GM18861 (cell line): ENCODE results near the gene NRXN3.

Experiments used
- ATAC-seq: cut with Tn5 transposase; IDR thresholded peaks from one replicate; pipeline ENCODE4 v1.9.1; 2021; ENCODE audit not compliant: unreplicated experiment

The NRXN3 gene

DNA sequence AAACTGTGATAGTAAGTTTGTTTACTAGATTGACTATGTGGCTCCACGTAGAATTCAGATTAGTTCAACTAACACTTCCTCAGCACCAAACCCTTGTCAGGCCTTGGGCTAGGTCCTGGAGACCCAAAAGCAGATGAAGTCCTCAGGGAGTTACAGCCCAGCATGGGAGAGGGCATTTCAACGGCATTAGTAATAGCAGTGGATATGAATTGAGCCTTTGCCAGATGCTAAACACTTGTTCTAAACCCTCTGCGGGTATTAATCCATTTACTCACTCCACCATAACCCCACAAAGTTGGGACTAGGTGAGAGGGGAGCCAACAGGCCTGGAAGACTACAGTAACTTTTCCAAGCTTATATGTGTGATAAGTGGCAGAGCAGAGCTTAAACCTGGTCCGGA, 1326.5 kb downstream of the NRXN3 start:
- no peak for ATAC-seq

DNA sequence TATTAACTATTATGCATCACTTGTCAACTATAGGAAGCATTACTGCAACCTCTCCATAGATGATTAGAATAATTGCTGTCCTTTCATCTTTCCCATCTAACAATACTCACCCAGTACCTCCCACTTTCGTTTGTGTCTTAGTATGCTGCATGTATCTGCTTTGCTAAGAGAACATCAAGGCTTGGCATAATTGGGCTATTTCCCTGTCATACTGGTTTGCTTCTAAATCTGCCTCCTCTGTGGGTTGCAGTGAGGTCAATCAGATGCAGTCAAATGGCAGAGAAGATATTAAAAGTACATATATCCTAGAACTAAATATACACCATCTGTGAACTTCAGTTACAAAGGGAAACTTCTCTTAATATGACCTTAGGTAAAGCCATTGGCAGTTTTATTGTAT, 1330.3 kb downstream of the NRXN3 start:
- ATAC-seq, result no peak

DNA sequence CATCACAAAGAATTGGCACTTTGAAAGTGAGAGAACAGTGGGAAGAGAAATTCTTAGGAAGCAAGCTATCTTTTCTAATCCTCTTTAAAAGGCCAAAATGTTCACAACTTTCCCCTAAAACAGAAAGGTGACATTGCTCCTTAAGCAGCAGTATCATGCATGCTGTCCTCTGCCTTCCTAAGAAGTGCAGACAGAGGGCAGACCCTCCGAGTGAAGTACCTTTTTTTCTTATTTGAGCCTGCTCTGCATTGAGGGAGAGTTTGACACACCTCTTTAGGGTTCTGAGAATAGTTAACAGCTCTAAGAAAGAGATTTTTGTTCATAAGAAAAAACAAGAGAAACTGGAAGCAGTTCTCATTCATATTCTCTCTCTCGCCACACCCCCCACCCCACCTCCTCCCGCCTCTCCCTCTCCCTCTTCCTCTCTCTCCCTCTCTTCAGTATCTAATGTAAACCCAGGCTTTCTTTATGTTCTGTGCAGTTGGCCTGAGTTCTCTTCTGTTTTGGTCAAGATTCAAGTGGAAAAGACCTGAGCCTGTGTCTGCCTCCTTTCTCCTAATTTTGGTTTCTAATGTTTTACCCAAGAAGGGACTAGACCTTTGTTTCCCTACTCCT, 1332.1 kb downstream of the NRXN3 start:
- ATAC-seq, result no peak

DNA sequence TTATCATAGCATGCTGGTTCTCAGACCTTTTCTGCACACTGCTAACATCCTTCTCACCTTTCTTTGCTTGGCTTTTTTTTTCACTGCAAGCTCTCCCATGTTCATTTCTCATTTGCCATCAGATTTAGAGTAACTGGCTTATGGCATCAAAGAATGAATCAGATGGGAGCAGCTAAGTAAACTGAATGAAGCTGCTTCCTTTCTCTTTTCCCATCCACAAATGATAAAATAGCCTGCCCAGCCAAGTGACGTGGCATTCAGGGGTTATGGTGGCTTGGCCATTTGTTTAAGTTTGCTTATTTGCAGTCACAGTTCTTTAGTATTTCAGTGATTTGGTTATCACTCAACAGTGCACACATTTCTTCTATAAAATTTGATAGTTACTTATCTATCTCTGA, 1332.6 kb downstream of the NRXN3 start:
- ATAC-seq, result no peak

DNA sequence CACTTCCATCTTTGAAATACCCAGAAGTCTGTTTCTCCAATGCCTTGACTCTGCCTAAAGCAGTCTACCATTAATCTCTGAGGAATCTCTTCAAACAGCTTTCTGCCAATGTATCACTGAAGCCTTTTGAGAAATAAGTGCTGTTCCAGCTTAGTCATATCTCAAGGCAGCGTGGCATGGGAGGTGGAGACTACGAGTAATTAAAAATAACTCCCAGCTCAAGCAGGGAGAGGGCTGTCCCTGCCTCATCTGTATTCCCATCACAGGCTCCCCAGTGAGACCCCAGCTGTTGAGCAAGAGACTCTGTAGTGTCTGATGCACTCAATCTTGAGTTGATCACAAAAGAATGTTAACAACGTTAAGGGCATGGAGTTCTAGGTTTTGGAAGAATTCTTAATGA, 1340.5 kb downstream of the NRXN3 start:
- ATAC-seq, result no peak

DNA sequence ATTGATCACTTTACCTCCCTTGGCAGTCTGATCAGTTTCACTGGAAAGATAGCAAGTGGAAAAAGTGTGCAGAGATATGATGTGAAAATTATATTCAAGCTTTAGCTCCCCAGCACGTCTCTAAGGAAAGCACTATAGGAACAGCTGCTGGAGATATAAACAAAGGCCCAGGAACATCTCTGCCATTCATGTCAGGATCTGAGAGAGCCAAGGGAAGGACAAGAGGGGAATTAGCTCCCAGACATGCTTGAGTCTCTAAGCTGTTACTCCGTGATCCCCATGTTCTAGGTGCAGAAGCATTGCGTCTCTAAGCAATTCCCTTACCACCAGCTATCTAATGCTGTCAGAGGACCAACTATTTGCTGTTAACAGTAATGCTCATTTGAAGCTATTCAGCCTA, 1341.0 kb downstream of the NRXN3 start:
- no peak for ATAC-seq

DNA sequence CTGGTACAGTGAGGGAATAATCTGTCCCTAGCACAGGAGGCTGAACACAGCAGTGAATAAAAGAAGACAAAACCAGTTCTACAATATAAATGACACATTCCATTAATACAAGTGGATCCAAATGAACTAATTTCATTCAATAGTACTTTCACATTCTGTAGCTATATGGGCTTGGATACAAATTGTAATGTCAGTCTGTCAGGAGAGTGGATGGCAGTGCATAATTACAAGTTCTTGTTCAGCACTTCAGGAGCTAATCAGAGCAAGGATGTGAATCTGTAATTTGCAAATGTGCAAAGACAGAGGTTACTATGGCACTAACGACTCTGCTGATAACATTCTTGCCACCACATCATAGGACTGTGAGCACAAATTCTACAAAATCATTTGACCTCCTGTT, 1343.3 kb downstream of the NRXN3 start:
- no peak for ATAC-seq

DNA sequence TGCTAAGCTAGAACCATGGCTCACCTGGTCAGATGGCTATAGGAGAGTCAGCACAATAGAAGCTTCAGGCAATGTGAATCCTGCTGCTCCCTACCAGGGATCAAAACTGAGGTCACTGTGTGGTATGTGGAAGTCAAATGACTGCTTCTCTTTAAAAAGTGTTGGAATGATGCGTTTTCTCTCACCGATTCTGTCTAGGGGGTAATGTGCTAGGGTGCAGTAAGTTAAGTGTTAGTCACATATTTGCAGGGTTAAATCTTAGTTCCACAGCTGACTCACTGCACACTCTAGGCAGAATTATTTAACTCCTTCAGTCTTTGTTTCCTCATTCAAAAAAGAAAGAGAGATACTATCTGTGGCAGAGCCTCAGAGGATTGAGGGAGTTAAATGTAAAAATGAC, 1344.5 kb downstream of the NRXN3 start:
- no peak for ATAC-seq

DNA sequence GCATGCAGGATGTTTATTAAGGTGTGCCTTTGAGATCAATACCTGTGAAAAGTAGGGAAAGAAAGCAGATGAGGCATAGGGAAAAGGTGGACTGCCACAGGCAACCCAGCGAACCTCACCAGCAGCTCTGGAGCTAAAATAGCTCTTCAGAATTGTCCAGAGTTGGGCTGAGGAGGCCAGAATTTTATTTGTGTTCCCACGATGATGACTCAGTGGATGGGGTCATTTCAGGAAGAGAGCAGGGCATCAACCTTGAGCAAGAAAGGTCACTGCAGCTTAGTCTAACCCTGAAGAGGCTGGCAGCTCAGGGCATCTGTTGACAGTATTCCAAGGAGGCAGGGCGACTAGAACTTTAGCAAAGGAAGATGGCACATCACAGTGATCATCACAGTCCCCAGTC, 1345.0 kb downstream of the NRXN3 start:
- ATAC-seq, result no peak

DNA sequence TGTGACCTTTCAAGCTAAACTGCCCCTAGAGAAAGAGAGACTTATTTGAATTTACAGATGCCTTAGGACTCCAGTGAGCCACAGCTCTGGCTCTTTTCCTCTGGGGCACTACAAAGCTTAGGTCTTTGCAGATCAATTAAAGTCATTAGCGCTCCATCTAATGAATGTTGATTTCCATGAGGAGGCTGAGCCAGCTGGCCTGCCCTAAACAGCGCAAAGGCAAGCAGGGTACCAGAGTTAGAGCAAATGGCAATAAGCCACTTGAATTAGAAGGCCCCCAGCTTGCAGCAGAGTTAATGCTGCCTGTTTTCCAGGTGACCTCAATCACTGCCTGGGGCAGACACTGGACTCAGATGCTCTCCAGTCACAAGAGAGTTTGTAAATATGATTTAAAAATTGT, 1345.8 kb downstream of the NRXN3 start:
- no peak for ATAC-seq

DNA sequence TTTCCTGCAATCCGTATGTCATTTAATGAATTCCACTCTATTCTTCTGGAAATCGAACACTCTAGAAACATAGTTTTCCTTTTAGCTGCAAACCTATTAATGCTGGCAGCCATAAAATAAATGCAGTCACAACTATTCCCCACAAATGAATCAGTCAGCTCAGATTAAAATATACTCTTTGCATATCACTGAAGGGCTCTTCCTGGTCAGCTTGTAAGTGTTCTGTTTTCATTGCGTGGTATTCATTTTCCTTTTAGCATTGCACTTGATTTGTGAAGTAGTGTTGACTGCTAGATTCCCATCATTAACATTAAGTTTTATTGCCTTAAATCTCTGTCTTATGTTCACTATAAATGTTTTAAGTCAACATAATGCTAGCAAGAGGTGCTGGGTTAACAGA, 1355.2 kb downstream of the NRXN3 start:
- no peak for ATAC-seq

DNA sequence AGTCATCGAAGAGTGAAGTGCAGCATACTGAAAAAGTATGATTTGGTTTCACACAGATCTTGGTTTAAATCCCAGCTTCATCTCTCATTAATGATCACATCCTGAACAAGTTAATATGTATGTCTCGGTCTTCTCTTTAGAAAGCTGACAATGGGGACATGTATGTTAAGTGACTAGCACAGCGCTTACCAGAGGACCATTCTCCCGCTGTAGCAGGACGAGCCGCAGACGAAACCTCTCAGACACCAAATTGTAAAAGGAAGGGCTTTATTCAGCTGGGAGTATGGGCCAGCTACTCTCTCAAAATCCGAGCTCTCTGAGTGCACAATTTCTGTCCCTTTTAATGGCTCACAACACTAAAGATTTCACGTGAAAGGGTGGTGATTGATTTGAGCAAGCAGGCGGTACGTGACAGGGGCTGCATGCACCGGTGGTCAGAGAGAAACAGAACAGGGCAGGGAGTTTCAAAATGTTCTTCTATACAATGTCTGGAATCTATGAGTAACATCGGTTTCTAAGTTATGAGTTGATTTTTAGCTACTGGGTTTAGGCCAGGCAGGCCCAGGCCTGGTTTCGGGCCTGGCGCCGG, 1358.7 kb downstream of the NRXN3 start:
- ATAC-seq, result no peak

DNA sequence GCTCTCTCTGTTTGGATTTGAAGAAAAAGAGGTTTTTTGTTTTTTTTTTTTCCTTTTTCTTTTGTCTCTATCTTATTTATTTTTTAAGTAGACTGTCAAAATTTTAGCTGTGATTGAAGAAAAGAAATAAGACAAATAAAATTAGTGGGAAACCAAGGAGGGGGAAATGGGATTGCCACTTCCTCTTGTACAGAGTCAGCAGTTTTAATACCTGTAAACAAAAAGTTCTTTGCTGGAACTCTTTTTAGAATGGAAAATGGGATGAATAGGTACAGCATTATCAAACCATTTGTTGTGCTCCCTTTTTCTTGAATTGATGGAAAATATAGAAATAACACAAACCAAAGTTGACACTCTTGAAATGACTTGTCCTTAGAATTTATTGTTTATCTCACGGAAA, 1360.4 kb downstream of the NRXN3 start:
- ATAC-seq, result no peak

DNA sequence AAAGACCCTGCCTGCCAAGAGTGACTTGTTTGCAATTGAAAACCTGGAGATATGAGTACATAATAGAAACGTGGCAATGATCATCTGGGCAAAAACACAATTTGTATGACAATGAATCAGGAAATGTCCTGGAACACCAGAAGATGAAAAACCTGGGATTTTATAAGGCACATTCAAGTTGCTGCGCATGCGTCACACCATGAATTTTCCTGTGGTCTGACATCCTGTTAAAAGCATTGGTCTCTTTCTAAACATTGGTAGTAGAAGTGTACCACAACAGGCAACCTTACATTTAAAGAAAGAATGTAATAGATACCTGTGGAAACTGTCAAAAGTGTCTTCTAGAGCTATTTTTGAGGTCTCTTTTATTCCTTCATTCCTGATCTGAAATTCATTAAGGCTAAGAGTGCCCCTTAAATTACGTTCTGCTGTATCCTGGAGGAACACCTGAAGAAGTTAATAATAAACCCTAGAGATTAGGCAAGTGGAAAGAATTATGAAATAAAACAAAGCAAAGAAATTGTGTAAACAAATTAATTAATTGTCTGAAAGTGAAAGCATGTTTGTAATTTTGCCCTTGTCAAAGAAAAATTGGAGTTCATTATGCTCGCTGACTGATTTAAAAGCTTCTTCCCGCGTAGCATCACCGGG, 1364.7 kb downstream of the NRXN3 start:
- no peak for ATAC-seq

DNA sequence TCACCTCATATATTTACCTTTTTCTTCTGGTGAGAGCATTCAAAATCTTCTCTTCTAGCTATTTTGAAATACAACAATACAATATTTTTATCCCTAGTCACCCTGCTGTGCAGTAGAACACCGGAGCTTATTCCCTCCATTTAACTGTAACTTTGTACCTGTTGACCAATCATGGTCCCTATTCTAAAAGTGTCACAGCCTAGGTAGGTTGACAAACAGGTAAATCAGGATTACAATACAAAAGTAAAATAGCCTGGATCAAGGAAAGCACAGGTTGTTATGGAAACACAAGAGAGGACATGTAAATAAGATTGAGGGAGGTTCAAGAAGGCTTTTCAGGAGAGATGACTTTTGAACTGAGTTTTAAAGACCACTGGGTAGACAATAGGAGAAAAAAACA, 1370.2 kb downstream of the NRXN3 start:
- no peak for ATAC-seq

DNA sequence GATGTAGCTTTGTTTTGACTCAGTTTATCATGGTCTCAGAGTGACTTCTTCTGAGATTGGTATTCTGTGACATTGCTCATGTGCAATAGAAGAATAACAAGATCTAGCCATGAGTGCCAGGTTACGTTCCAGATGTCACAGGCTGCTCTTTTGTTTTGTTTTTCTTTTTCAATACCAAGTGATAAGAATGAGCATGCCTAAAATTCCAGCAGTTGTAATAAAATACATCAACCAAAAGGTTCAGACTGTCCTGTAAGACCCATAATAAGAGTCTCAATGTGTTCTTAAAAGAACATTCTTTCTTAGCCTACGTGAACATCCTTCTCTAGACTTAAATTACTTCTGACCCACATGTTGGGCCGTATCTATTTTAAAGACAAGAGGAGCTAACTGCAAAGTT, 1371.9 kb downstream of the NRXN3 start:
- ATAC-seq, result no peak

DNA sequence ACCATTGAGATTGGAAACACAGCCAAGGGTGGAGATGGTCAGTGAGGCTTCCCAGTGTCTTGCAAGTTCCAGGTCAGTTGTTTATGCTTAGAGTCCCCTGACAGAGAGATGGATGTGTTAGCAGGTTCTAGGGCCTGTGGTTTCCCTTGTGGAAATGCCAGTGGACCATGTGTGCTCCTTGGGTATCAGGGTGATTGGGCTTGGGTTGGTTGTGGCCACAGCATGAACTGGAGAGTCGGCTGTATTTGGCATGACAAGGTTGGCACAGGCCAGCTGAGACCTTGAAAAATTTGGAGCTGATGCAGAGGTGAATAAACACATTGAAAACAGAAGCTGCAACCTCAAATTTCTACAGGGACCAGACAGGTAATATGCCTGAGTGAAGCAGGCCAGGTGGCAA, 1373.2 kb downstream of the NRXN3 start:
- ATAC-seq, result no peak

DNA sequence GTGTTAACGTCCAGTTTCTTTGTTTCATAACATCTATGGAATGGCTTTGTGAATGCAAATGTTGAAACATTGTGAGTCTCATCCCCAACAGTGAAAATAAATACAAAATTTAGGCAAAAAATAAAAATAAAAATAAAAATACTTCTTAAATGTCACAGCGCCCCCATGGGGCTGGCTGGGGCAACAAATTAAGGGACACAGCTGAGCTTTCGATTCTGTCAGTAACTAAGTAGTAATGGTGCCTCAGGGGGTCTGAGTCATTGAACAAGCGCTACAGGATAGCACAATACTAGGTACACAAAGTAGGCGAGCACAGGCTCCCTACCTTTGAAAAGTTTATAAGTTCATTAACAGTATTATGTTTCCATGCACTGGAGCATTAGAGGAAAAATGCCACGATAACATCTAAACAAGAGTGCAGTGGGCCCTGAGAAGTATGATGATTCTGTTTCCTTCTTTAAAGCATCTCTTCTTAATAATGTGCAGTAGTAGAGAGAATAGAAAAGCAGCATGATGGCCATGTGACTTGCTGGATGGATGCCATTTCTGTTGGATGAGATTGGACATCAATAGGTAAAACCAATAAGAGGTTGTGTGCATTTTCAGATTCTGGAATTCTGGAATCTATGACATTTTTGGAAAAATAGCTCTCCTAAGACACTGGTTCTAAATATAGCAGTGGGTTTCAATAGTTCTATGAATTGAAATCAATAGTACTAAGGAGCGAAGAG, 1374.0 kb downstream of the NRXN3 start:
- no peak for ATAC-seq

DNA sequence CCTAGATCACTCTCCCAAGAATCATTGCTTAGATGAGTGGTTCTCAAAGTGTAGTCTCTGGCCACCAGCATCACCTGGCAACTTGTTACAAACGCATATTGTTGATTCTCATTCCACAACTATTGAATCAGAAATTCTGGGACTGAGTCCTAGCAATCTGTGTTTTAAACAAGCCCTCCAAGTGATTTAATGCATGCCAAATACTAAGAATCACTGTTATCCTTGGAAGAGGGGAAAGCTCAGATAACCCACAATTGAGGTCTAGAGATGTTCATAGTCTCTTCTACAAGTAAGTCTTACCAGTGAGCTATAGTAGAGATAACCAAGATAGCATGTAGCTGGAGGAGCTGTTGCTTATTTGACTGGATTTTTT, 1374.5 kb downstream of the NRXN3 start:
- ATAC-seq, result no peak

DNA sequence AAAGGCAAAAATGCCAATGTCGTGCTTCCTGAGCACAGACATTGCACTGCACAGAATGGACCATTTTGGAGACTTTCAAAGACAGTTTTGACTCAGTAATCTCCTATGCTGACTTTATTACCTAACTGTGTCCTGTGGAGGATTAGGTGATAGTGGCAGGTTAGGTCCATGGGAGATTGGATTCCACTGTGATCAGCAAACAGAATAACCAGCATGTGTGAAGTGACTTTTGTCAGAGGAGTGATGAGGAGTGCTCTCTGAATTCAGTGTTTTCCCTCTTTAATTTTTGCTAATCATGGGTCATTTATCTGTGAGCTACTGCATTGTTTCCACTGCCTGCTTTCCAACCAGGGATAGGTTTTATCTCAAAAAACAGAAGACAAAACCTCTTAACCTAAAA, 1378.7 kb downstream of the NRXN3 start:
- ATAC-seq, result no peak

DNA sequence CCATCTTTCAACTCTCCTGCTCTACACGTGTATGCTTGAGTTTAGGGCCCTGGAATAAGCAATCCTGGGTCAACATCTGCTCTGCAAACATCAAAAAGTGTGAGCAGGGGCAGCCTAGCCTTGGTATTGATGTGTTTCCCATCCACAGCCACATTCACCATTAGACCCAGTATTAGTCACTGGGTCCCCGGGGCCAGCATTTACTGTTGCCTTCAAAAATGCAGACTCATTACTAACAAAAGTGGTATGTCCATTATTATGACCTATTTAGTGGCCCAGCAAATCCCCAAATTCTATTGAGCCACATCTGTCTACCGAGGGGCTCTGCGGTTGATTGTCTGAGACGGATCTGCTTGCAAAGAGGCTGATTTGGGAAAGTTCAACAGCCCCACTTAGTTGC, 1379.3 kb downstream of the NRXN3 start:
- no peak for ATAC-seq

DNA sequence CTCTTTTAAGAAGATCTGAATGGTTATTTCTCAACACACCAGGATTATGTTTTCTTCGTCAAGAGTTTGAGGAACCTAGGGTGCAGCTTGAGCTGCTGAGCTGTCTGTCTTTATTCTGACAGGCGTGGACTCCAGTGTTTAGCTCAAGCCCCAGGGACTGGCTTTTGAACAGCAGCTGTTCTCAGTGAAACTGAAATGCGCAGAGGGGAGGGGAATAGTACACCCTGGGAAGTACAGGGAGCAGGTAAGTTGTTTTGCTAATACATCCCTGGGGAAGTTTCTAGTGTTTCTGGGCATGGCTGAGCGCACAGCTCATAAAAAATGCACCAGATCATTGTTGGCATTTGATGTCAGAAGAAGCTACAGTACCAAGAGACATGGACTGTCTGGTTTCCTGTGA, 1381.3 kb downstream of the NRXN3 start:
- ATAC-seq, result no peak
